H1 (cell line): ENCODE data around the gene WDR64. TPM values are rescaled to one million over a fixed set of nuclear protein-coding genes. Genes with fewer than 3 reads are reported as not detected.
A peak's percentile ranks its signal among the peaks of the same experiment; 100 is the strongest.

Experiments used
- CTCF ChIA-PET: fragments of 300-600 bp; sonication (Branson Sonifier 250); formaldehyde crosslinking; loops from one replicate; lab custom pipeline; 2021; ENCODE audit not compliant: partially characterized antibody; lab: Charles Lee
- POLR2A ChIA-PET: fragments of 300-600 bp; sonication (Branson Sonifier 250); formaldehyde crosslinking; loops from one replicate; lab custom pipeline; 2021; ENCODE audit warnings: inconsistent platforms; ENCODE audit not compliant: partially characterized antibody; lab: Charles Lee
- DNase-seq, 2 experiments: peaks; one replicate each; pipeline versions ENCODE4 v3.0.0 to v3.0.0-alpha.2; 2010 to 2022; ENCODE audit warnings: low spot score in 2 of 2, low read depth in 1 of 2, mixed read lengths in 1 of 2
- FAIRE-seq: peaks from 2 replicates; lab custom pipeline; 2011; peaks lifted over from hg19 to GRCh38; lab: Jason Lieb, UNC
- H2AFZ ChIP-seq: 2 replicates; pipeline ENCODE4 v1.8.1; 2012; ENCODE audit warnings: low read length, inconsistent platforms
- H2AK5ac ChIP-seq: 2 replicates; pipeline ENCODE4 v1.6.1; 2013; ENCODE audit warnings: low read depth, low read length
- H2BK120ac ChIP-seq: replicated peaks from 2 replicates; pipeline ENCODE3; 2013; ENCODE audit warnings: low read depth, low read length, inconsistent platforms
- H2BK12ac ChIP-seq: 2 replicates; pipeline ENCODE4 v1.6.1; 2013; ENCODE audit warnings: low read depth, low read length
- H2BK15ac ChIP-seq: 2 replicates; pipeline ENCODE4 v1.6.1; 2013; ENCODE audit warnings: low read length
- H2BK20ac ChIP-seq: 2 replicates; pipeline ENCODE4 v1.6.1; 2013; ENCODE audit warnings: low read length
- H2BK5ac ChIP-seq: 2 replicates; pipeline ENCODE4 v1.6.1; 2013; ENCODE audit warnings: low read depth, low read length
- H3K14ac ChIP-seq: 2 replicates; pipeline ENCODE4 v1.6.1; 2013; ENCODE audit warnings: inconsistent platforms; ENCODE audit not compliant: insufficient read length
- H3K18ac ChIP-seq: 2 replicates; pipeline ENCODE4 v1.6.1; 2013; ENCODE audit warnings: low read length; ENCODE audit errors: extremely low read depth
- H3K23ac ChIP-seq: 2 replicates; pipeline ENCODE4 v1.6.1; 2013; ENCODE audit warnings: inconsistent platforms; ENCODE audit not compliant: insufficient read length
- H3K23me2 ChIP-seq: 2 replicates; pipeline ENCODE4 v1.6.1; 2013; ENCODE audit warnings: low read depth, low read length
- H3K27ac ChIP-seq: 2 replicates; pipeline ENCODE4 v1.6.1; 2011; ENCODE audit warnings: low read depth, low read length, inconsistent platforms
- H3K27me3 ChIP-seq, 4 experiments: replicated peaks in 1 of 4; 1 replicate in 1 of 4; 2 replicates in 3 of 4; pipeline versions ENCODE4 v1.6.1 to v1.8.1; 2011 to 2013; ENCODE audit warnings: low read length in 3 of 4, mild to moderate bottlenecking in 3 of 4, inconsistent platforms in 2 of 4, mixed read lengths in 2 of 4, moderate library complexity in 1 of 4; ENCODE audit not compliant: control insufficient read depth in 3 of 4, insufficient read depth in 3 of 4; ENCODE audit errors: extremely low read depth in 1 of 4
- H3K36me3 ChIP-seq, 4 experiments: 2 replicates each; pipeline versions ENCODE4 v1.6.1 to v1.8.1; 2011 to 2013; ENCODE audit warnings: mild to moderate bottlenecking in 4 of 4, low read length in 3 of 4, moderate library complexity in 2 of 4, control low read depth in 1 of 4, inconsistent platforms in 1 of 4; ENCODE audit not compliant: insufficient read depth in 4 of 4, control insufficient read depth in 2 of 4
- H3K4ac ChIP-seq: replicated peaks from 2 replicates; pipeline ENCODE3; 2013; ENCODE audit warnings: low read length, low read depth, mixed read lengths, inconsistent platforms; ENCODE audit not compliant: insufficient read length
- H3K4me1 ChIP-seq, 4 experiments: replicated peaks in 1 of 4; 1 replicate in 1 of 4; 2 replicates in 3 of 4; pipeline versions ENCODE4 v1.6.1 to v1.8.1; 2011 to 2013; ENCODE audit warnings: low read length in 3 of 4, inconsistent platforms in 2 of 4, mixed read lengths in 1 of 4; ENCODE audit not compliant: insufficient read depth in 4 of 4, control insufficient read depth in 3 of 4
- H3K4me2 ChIP-seq, 2 experiments: 2 replicates each; pipeline versions ENCODE4 v1.6.1 to v1.8.1; 2011 to 2013; ENCODE audit warnings: low read depth in 2 of 2, low read length in 2 of 2, control low read depth in 1 of 2, inconsistent platforms in 1 of 2, mild to moderate bottlenecking in 1 of 2; ENCODE audit not compliant: insufficient read depth in 1 of 2
- H3K4me3 ChIP-seq, 4 experiments: fragments of 200-600, 300-600 bp in 1 of 4; sonication (generic), shearing (Covaris generic), sonication (Bioruptor Twin) in 1 of 4; 2 replicates each; pipeline versions ENCODE4 v1.5.1 to v1.8.1; 2011 to 2016; ENCODE audit warnings: low read length in 4 of 4, low read depth in 3 of 4, control low read depth in 2 of 4, inconsistent platforms in 2 of 4, mild to moderate bottlenecking in 2 of 4, mixed read lengths in 1 of 4, moderate library complexity in 1 of 4; ENCODE audit not compliant: insufficient read depth in 2 of 4; ENCODE audit errors: extremely low read depth in 1 of 4
- H3K56ac ChIP-seq: replicated peaks from 2 replicates; pipeline ENCODE3; 2013; ENCODE audit warnings: low read depth, mild to moderate bottlenecking, mixed read lengths, low read length, inconsistent platforms; ENCODE audit not compliant: insufficient read length
- H3K79me1 ChIP-seq: 2 replicates; pipeline ENCODE4 v1.6.1; 2013; ENCODE audit warnings: low read depth, low read length, control low read depth
- H3K79me2 ChIP-seq, 2 experiments: 2 replicates each; pipeline versions ENCODE4 v1.6.1 to v1.8.1; 2012 to 2013; ENCODE audit warnings: low read length in 2 of 2, mild to moderate bottlenecking in 2 of 2, inconsistent platforms in 1 of 2; ENCODE audit not compliant: insufficient read depth in 2 of 2, control insufficient read depth in 1 of 2
- H3K9ac ChIP-seq, 4 experiments: replicated peaks in 1 of 4; 1 replicate in 1 of 4; 2 replicates in 3 of 4; pipeline versions ENCODE4 v1.6.1 to v1.8.1; 2011 to 2013; ENCODE audit warnings: low read depth in 3 of 4, low read length in 3 of 4, control low read depth in 2 of 4, mild to moderate bottlenecking in 2 of 4, moderate library complexity in 2 of 4, inconsistent platforms in 1 of 4; ENCODE audit errors: extremely low read depth in 1 of 4
- H3K9me3 ChIP-seq, 2 experiments: 2 replicates each; pipeline versions ENCODE4 v1.6.1 to v1.8.1; 2012 to 2013; ENCODE audit warnings: mild to moderate bottlenecking in 2 of 2, moderate library complexity in 2 of 2, control low read depth in 1 of 2, inconsistent platforms in 1 of 2, low read depth in 1 of 2, low read length in 1 of 2, mixed read lengths in 1 of 2; ENCODE audit not compliant: insufficient read depth in 2 of 2
- H4K20me1 ChIP-seq, 2 experiments: replicated peaks in 1 of 2; 2 replicates each; pipeline versions ENCODE3 to v1.8.1; 2011 to 2013; ENCODE audit warnings: inconsistent platforms in 2 of 2, low read length in 2 of 2, mild to moderate bottlenecking in 1 of 2; ENCODE audit not compliant: insufficient read depth in 2 of 2, control insufficient read depth in 1 of 2
- H4K5ac ChIP-seq: 2 replicates; pipeline ENCODE4 v1.6.1; 2013; ENCODE audit warnings: low read length, low read depth, mixed read lengths, inconsistent platforms; ENCODE audit not compliant: insufficient read length
- H4K8ac ChIP-seq: 2 replicates; pipeline ENCODE4 v1.8.0; 2013; ENCODE audit warnings: mild to moderate bottlenecking, moderate library complexity, low read length, inconsistent platforms; ENCODE audit not compliant: insufficient read depth; ENCODE audit errors: extremely low read depth
- H4K91ac ChIP-seq: replicated peaks from 2 replicates; pipeline ENCODE3; 2013; ENCODE audit warnings: low read length, mixed read lengths, inconsistent platforms; ENCODE audit not compliant: insufficient read length
- CEBPB ChIP-seq: IDR thresholded peaks from 2 replicates; pipeline ENCODE4 v1.6.1; 2012; ENCODE audit warnings: low read depth, low read length
- CHD2 ChIP-seq: IDR thresholded peaks from 2 replicates; pipeline ENCODE4 v1.6.1; 2012; ENCODE audit warnings: low read length, improper control_type of control experiment
- NRF1 ChIP-seq: IDR thresholded peaks from 2 replicates; pipeline ENCODE4 v1.6.1; 2011; ENCODE audit warnings: mild to moderate bottlenecking, low read depth, low read length, improper control_type of control experiment
- SIRT6 ChIP-seq: IDR thresholded peaks from one replicate; pipeline ENCODE4 v1.7.1; 2012; ENCODE audit warnings: low read length, inconsistent platforms
- TAF7 ChIP-seq: optimal IDR thresholded peaks from 2 replicates; pipeline ENCODE3; 2011; ENCODE audit warnings: low read depth, mild to moderate bottlenecking, inconsistent platforms, low read length, moderate library complexity, borderline replicate concordance
- WGBS, 2 experiments: shearing (Covaris generic) in 1 of 2; methylation state at CpG; one replicate each; pipeline versions ENCODE4 v1.1.6 to v1.1.7; 2013 to 2015; ENCODE audit warnings: low lambda C conversion rate in 2 of 2, mixed read lengths in 2 of 2, inconsistent platforms in 1 of 2, low coverage in 1 of 2, missing lambda C conversion rate in 1 of 2; ENCODE audit not compliant: insufficient replicate concordance in 2 of 2, insufficient coverage in 1 of 2, insufficient read length in 1 of 2; ENCODE audit errors: extremely low coverage in 1 of 2, missing lambda C conversion rate in 1 of 2; 5-methylcytosine and 5-hydroxymethylcytosine counted together
- polyA plus RNA-seq, 7 experiments: library from polyadenylated mRNA; depleted of rRNA in 3 of 7; stranded (reverse) in 5 of 7; unstranded in 2 of 7; fragments of >200 nt in 5 of 7; fragments of 200-250 nt in 2 of 7; gene quantifications; 1 replicate in 5 of 7; 2 replicates in 1 of 7; 4 replicates in 1 of 7; pipeline versions ENCODE4 v1.2.1 to v1.2.3, GENCODE V29; 2011 to 2013; ENCODE audit warnings: missing spikeins in 2 of 7, mixed read lengths in 2 of 7
- total RNA-seq: library from RNA; stranded (reverse); fragmentation: NEBNext Ultra II Directional; extraction: Animal tissue kit (Norgen Biotek cat#: 25700); gene quantifications from 2 replicates; pipeline ENCODE4 v1.2.1, GENCODE V29; 2021

Gene WDR64
- total and polyA plus RNA-seq, 2 of the 8 experiments (the other 6 are each of a cell fraction or from before 2014, with no cell fraction given): 0.02 TPM; not detected in 1

DNA sequence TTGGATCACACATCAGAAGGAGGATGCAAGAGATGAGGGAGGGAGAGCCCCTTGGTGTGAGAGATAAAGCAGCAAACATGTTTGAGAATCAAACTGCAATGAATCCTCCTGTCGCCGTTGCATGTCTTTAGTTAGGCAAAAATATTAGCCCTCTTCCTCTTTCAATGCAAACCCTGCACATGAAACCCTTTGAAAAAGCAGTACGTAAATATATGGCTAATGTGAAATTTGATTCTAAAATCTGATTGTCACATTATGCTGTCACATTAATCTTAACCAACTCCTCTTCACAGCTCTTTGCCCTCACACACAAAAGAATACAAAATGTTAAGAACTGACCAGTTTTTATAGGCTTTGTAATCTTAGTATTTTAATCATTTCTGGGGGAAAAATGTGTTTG, 63.4 kb downstream of the WDR64 start:
- Histone ChIP-seq H3K4me1 (no peaks in the 10 kb centered on the region), H3K9ac (no peak overlapping the region), H3K27me3 (no peaks in the 10 kb centered on the region), H3K79me2 (no peaks in the 10 kb centered on the region), H3K18ac (no peak overlapping the region), H2BK12ac (no peak overlapping the region), H2BK120ac (peak overlapping the region; percentile 33), H3K23ac (no peak overlapping the region), H3K4me2 (no peak overlapping the region), H3K14ac (peak overlapping the region; percentile 87), H3K36me3 (no peaks in the 10 kb centered on the region), H3K23me2 (no peaks in the 10 kb centered on the region), H4K5ac (no peak overlapping the region), H4K8ac (no peak overlapping the region), H3K56ac (no peak overlapping the region), H3K9me3 (no peaks in the 10 kb centered on the region), H4K91ac (no peak overlapping the region), H3K4ac (no peak overlapping the region), H2BK20ac (no peak overlapping the region), H3K79me1 (no peaks in the 10 kb centered on the region), H3K4me3 (no peak overlapping the region), H2BK15ac (no peak overlapping the region), H4K20me1 (no peaks in the 10 kb centered on the region), H3K27ac (no peak overlapping the region), H2AK5ac (no peak overlapping the region), H2BK5ac (no peak overlapping the region), H2AFZ (no peak overlapping the region)
- POLR2A ChIA-PET: no interaction called here
- WGBS, 2 experiments: 94% methylated on average over 3 of the region's 3 CpGs; no CpG with 5 or more reads in 1 of the 2 experiments
- no peak for FAIRE-seq
- TF ChIP-seq CEBPB: no peak
- TF ChIP-seq CHD2: no peak
- TF ChIP-seq SIRT6: no peak
- no peak for TF ChIP-seq NRF1
- TF ChIP-seq TAF7: no peak
- DNase-seq: no peak
- CTCF ChIA-PET: no interaction called here
